ENCODE results near the gene SEL1L3. TPM values are rescaled to one million over a fixed set of nuclear protein-coding genes. Genes with fewer than 3 reads are reported as not detected.

The SEL1L3 gene
- total and polyA plus RNA-seq, 8 donors: 4.1 to 173 (median 53.6) TPM

DNA sequence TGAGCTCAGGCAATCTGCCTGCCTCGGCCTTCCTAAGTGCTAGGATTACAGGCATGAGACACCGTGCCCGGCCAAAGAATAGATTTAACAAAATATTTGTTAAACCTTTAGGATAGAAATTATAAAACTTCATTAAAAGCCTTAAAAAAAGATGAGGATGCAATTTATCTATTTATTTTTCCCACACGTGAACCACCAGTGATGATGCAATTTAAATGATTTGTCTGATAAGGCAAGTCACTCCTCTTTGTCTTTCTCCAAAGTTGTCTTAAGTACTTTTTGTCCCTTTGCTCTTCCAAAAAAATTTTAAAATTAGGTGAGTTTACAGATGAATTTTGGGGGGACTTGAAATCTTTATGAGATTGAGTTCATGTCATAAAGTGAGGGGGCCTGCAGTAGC is 149.0 kb downstream of the SEL1L3 start:
- 90 to 94% (median 93%) methylated on average over 4 of the region's 4 CpGs for WGBS, 5 donors
- DNase-seq: no peak
- Histone ChIP-seq H3K4me3 (no peak overlapping the region), H3K4me1 (no peaks in the 10 kb centered on the region), H3K36me3 (no peaks in the 10 kb centered on the region), H3K27me3 (no peaks in the 10 kb centered on the region), H3K9me3 (no peaks in the 10 kb centered on the region), H3K27ac (no peak overlapping the region)
- intact Hi-C loops (cut with DNase I; ENCODE audit: low total_unique reads): no loop called here
- TF ChIP-seq POLR2AphosphoS5 (IDR thresholded peaks at IDR 0.05): no peak
- TF ChIP-seq, protein P1, sequence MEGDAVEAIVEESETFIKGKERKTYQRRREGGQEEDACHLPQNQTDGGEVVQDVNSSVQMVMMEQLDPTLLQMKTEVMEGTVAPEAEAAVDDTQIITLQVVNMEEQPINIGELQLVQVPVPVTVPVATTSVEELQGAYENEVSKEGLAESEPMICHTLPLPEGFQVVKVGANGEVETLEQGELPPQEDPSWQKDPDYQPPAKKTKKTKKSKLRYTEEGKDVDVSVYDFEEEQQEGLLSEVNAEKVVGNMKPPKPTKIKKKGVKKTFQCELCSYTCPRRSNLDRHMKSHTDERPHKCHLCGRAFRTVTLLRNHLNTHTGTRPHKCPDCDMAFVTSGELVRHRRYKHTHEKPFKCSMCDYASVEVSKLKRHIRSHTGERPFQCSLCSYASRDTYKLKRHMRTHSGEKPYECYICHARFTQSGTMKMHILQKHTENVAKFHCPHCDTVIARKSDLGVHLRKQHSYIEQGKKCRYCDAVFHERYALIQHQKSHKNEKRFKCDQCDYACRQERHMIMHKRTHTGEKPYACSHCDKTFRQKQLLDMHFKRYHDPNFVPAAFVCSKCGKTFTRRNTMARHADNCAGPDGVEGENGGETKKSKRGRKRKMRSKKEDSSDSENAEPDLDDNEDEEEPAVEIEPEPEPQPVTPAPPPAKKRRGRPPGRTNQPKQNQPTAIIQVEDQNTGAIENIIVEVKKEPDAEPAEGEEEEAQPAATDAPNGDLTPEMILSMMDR (IDR thresholded peaks at IDR 0.05): no peak
- TF ChIP-seq POLR2A (IDR thresholded peaks at IDR 0.05): no peak
- no peak for TF ChIP-seq EP300 (IDR thresholded peaks at IDR 0.05)

DNA sequence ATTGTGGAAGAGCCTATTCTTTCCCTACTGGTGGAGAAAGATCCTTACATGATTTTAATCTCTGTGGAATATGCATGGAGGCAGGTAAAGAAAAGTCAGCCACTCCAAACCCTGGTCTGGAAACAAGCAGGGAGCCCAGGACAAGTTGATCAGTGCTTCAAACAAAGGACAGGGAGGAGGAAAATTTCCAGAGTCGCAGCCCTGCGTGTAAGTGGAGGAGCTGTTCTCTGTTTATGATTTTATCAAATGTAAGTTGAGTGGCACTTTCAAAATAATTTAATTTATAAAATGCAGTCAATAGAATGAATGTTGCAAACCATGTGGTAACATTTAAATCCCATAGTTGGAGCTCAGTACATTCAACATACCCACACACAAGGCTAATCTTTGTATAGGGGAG is 150.2 kb downstream of the SEL1L3 start:
- Histone ChIP-seq H3K4me3 (no peak overlapping the region), H3K9me3 (no peaks in the 10 kb centered on the region), H3K27me3 (no peaks in the 10 kb centered on the region), H3K4me1 (no peaks in the 10 kb centered on the region), H3K36me3 (no peaks in the 10 kb centered on the region), H3K27ac (no peak overlapping the region)
- WGBS, 5 donors: 86 to 98% (median 89%) methylated on average over 2 of the region's 2 CpGs
- no peak for DNase-seq
- intact Hi-C loops (cut with DNase I; ENCODE audit: low total_unique reads): no loop called here
- TF ChIP-seq POLR2AphosphoS5 (IDR thresholded peaks at IDR 0.05) (no peak), EP300 (IDR thresholded peaks at IDR 0.05) (no peak), POLR2A (IDR thresholded peaks at IDR 0.05) (no peak)
- TF ChIP-seq, protein P1 (IDR thresholded peaks at IDR 0.05): no peak

DNA sequence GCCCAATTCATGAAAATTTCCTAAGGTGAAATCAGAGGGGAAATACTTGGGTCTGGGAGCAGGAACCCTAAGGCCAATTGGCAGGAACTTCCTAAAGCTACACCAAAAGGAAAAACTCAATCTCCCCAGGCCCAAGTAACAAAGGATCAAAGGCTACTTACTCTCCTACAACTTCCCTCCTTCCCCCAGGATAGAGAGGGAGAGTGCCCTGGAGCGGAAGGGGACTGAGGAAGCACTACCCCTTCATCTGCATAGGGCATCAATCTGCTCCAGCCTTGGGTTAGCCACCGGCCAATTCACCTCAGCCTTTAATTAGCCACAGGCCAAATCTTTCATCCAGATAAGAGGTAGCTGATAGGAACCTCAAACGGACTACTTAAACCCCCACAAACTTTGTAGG is 152.2 kb downstream of the SEL1L3 start:
- 49 to 71% (median 60%) methylated on average over 3 of the region's 3 CpGs for WGBS, 5 donors
- Histone ChIP-seq H3K4me3 (no peak overlapping the region), H3K27me3 (no peaks in the 10 kb centered on the region), H3K9me3 (no peaks in the 10 kb centered on the region), H3K27ac (no peak overlapping the region), H3K36me3 (no peaks in the 10 kb centered on the region), H3K4me1 (no peaks in the 10 kb centered on the region)
- intact Hi-C loops (cut with DNase I; ENCODE audit: low total_unique reads): no loop called here
- DNase-seq: no peak
- TF ChIP-seq, protein P1 (IDR thresholded peaks at IDR 0.05): no peak
- TF ChIP-seq POLR2A (IDR thresholded peaks at IDR 0.05) (no peak), POLR2AphosphoS5 (IDR thresholded peaks at IDR 0.05) (no peak), EP300 (IDR thresholded peaks at IDR 0.05) (no peak)

DNA sequence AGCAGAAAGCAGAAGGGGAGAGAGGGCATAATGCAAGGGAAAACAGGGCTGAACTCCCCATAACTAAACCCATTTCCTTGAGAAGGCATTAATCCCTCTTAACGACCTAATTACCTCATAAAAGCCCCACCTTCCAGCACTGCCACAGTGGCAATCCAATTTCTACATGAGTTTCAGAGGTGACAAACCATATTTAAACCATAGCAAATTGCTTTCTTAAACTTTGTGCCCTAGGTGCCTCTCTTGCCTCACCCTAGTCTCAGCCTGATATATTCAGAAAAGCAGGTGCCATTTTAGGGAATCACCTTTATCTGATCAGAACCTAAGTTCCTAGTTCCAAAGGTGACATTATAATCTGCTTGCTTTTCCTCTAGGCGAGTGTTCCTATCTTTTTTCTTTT is 158.3 kb downstream of the SEL1L3 start:
- intact Hi-C loops (cut with DNase I; ENCODE audit: low total_unique reads): no loop called here
- no peaks in the 10 kb centered on the region for H3K36me3 ChIP-seq
- no peaks in the 10 kb centered on the region for H3K9me3 ChIP-seq
- no peak for DNase-seq
- TF ChIP-seq POLR2A (IDR thresholded peaks at IDR 0.05) (no peak), EP300 (IDR thresholded peaks at IDR 0.05) (no peak), POLR2AphosphoS5 (IDR thresholded peaks at IDR 0.05) (no peak)
- TF ChIP-seq, protein P1 (IDR thresholded peaks at IDR 0.05): no peak
- WGBS, 5 donors: 54 to 73% (median 57%) methylated on average over 2 of the region's 2 CpGs
- H3K27me3 ChIP-seq: no peaks in the 10 kb centered on the region
- H3K4me3 ChIP-seq: no peak overlapping the region
- H3K27ac ChIP-seq: no peak overlapping the region
- H3K4me1 ChIP-seq: no peaks in the 10 kb centered on the region

Data from stomach (tissue), 9 donors.